ENCODE measurements around the gene LAMTOR1. TPM values are rescaled to one million over a fixed set of nuclear protein-coding genes. Genes with fewer than 3 reads are reported as not detected.

Gene LAMTOR1
- total RNA-seq, 1 donor from 2014 or later, result 65.8 TPM

- H3K4me1 ChIP-seq (ENCODE audit: insufficient read depth, low read length), result peaks cover 24% of the 10 kb centered on the region
- Mint-ChIP-seq H3K27ac (ENCODE audit: unreplicated experiment) (no peak overlapping the region), H3K27me3 (ENCODE audit: low read depth, unreplicated experiment) (no peaks in the 10 kb centered on the region), H3K36me3 (ENCODE audit: low read depth, unreplicated experiment) (peaks cover 29% of the 10 kb centered on the region), H3K4me3 (ENCODE audit: unreplicated experiment) (no peak overlapping the region), H3K4me1 (ENCODE audit: low read depth, unreplicated experiment) (peaks cover 24% of the 10 kb centered on the region), H3K9me3 (ENCODE audit: unreplicated experiment) (no peaks in the 10 kb centered on the region)
- no peak overlapping the region for H3K4me3 ChIP-seq (ENCODE audit: insufficient read depth, low read depth, low read length)
- DNase-seq (ENCODE audit: low read depth) (no peak), FAIRE-seq (no peak)
- no peak for TF ChIP-seq EZH2 (IDR thresholded peaks at IDR 0.05; ENCODE audit: insufficient read depth, low read length)
- TF ChIP-seq, protein P1, sequence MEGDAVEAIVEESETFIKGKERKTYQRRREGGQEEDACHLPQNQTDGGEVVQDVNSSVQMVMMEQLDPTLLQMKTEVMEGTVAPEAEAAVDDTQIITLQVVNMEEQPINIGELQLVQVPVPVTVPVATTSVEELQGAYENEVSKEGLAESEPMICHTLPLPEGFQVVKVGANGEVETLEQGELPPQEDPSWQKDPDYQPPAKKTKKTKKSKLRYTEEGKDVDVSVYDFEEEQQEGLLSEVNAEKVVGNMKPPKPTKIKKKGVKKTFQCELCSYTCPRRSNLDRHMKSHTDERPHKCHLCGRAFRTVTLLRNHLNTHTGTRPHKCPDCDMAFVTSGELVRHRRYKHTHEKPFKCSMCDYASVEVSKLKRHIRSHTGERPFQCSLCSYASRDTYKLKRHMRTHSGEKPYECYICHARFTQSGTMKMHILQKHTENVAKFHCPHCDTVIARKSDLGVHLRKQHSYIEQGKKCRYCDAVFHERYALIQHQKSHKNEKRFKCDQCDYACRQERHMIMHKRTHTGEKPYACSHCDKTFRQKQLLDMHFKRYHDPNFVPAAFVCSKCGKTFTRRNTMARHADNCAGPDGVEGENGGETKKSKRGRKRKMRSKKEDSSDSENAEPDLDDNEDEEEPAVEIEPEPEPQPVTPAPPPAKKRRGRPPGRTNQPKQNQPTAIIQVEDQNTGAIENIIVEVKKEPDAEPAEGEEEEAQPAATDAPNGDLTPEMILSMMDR (IDR thresholded peaks at IDR 0.05; ENCODE audit: insufficient read depth, low read depth, low read length), result no peak
- H3K79me2 ChIP-seq (ENCODE audit: insufficient read depth, low read length), result peaks cover 48% of the 10 kb centered on the region
- no peaks in the 10 kb centered on the region for H4K20me1 ChIP-seq (ENCODE audit: insufficient read depth, low read length)
- no peaks in the 10 kb centered on the region for H3K9me3 ChIP-seq (ENCODE audit: insufficient read depth, low read depth, low read length)
- no peaks in the 10 kb centered on the region for H3K27me3 ChIP-seq (ENCODE audit: insufficient read depth, low read length)
- no peak overlapping the region for H3K27ac ChIP-seq (ENCODE audit: low read depth, low read length)
- H3K9ac ChIP-seq (ENCODE audit: low read length), result no peak overlapping the region
- no peak overlapping the region for H2AFZ ChIP-seq (ENCODE audit: low read depth, low read length)
- peaks cover 24% of the 10 kb centered on the region for H3K36me3 ChIP-seq (ENCODE audit: insufficient read depth, low read length)
- no peak overlapping the region for H3K4me2 ChIP-seq (ENCODE audit: low read length)
These were observed 4.4 kb downstream of the LAMTOR1 start for GRCh38 chr11:72098741-72099140.

- Histone ChIP-seq H3K9me3 (ENCODE audit: insufficient read depth, low read depth, low read length) (no peaks in the 10 kb centered on the region), H3K27me3 (ENCODE audit: insufficient read depth, low read length) (no peaks in the 10 kb centered on the region), H3K36me3 (ENCODE audit: insufficient read depth, low read length) (peaks cover 24% of the 10 kb centered on the region), H3K79me2 (ENCODE audit: insufficient read depth, low read length) (no peaks in the 10 kb centered on the region), H3K4me1 (ENCODE audit: insufficient read depth, low read length) (no peaks in the 10 kb centered on the region), H3K4me2 (ENCODE audit: low read length) (no peak overlapping the region), H3K9ac (ENCODE audit: low read length) (no peak overlapping the region), H2AFZ (ENCODE audit: low read depth, low read length) (no peak overlapping the region), H3K4me3 (ENCODE audit: insufficient read depth, low read depth, low read length) (no peak overlapping the region), H3K27ac (ENCODE audit: low read depth, low read length) (no peak overlapping the region), H4K20me1 (ENCODE audit: insufficient read depth, low read length) (no peaks in the 10 kb centered on the region)
- Mint-ChIP-seq H3K36me3 (ENCODE audit: low read depth, unreplicated experiment) (peaks cover 19% of the 10 kb centered on the region), H3K9me3 (ENCODE audit: unreplicated experiment) (no peaks in the 10 kb centered on the region), H3K4me1 (ENCODE audit: low read depth, unreplicated experiment) (peaks cover 9% of the 10 kb centered on the region), H3K4me3 (ENCODE audit: unreplicated experiment) (no peak overlapping the region), H3K27me3 (ENCODE audit: low read depth, unreplicated experiment) (no peaks in the 10 kb centered on the region), H3K27ac (ENCODE audit: unreplicated experiment) (no peak overlapping the region)
- DNase-seq (ENCODE audit: low read depth) (peak; percentile 23), FAIRE-seq (no peak)
- TF ChIP-seq, protein P1 (IDR thresholded peaks at IDR 0.05; ENCODE audit: insufficient read depth, low read depth, low read length), result peak; percentile 56
- no peak for TF ChIP-seq EZH2 (IDR thresholded peaks at IDR 0.05; ENCODE audit: insufficient read depth, low read length)
These were observed 11.8 kb downstream of the LAMTOR1 start for GRCh38 chr11:72091292-72091691.

GRCh38 chr11:72088076-72088808 is 14.9 kb downstream of the LAMTOR1 start:
- Histone ChIP-seq H2AFZ (ENCODE audit: low read depth, low read length) (no peak overlapping the region), H3K9ac (ENCODE audit: low read length) (no peak overlapping the region), H3K27me3 (ENCODE audit: insufficient read depth, low read length) (no peaks in the 10 kb centered on the region), H3K4me2 (ENCODE audit: low read length) (no peak overlapping the region), H3K9me3 (ENCODE audit: insufficient read depth, low read depth, low read length) (no peaks in the 10 kb centered on the region), H4K20me1 (ENCODE audit: insufficient read depth, low read length) (no peaks in the 10 kb centered on the region), H3K4me1 (ENCODE audit: insufficient read depth, low read length) (no peaks in the 10 kb centered on the region), H3K79me2 (ENCODE audit: insufficient read depth, low read length) (no peaks in the 10 kb centered on the region), H3K36me3 (ENCODE audit: insufficient read depth, low read length) (peaks cover 14% of the 10 kb centered on the region), H3K27ac (ENCODE audit: low read depth, low read length) (no peak overlapping the region), H3K4me3 (ENCODE audit: insufficient read depth, low read depth, low read length) (no peak overlapping the region)
- Mint-ChIP-seq H3K4me1 (ENCODE audit: low read depth, unreplicated experiment) (peaks cover 9% of the 10 kb centered on the region), H3K27ac (ENCODE audit: unreplicated experiment) (no peak overlapping the region), H3K36me3 (ENCODE audit: low read depth, unreplicated experiment) (peaks cover 14% of the 10 kb centered on the region), H3K27me3 (ENCODE audit: low read depth, unreplicated experiment) (no peaks in the 10 kb centered on the region), H3K4me3 (ENCODE audit: unreplicated experiment) (no peak overlapping the region), H3K9me3 (ENCODE audit: unreplicated experiment) (no peaks in the 10 kb centered on the region)
- no peak for DNase-seq (ENCODE audit: low read depth)
- TF ChIP-seq EZH2 (IDR thresholded peaks at IDR 0.05; ENCODE audit: insufficient read depth, low read length), result no peak
- no peak for FAIRE-seq
